Ascending aorta (tissue), 2 donors: ENCODE measurements around the gene CDKN2A. TPM values are rescaled to one million over a fixed set of nuclear protein-coding genes. Genes with fewer than 3 reads are reported as not detected.
"Not testable (repeated sequence)": the region's sequence is repeated elsewhere in the genome, so short reads cannot be mapped to it uniquely, and the experiment has no call there.

Experiments
- DNase-seq, 2 donors: peaks; one replicate each; pipeline ENCODE4 v3.0.0-alpha.2; 2019; ENCODE audit warnings: low spot score in 2 of 2
- H3K27ac ChIP-seq, 2 donors: fragments of 200-600 bp; sonication (generic); one replicate each; pipeline ENCODE4 v1.5.1; 2016 to 2017; ENCODE audit warnings: mild to moderate bottlenecking in 1 of 2
- H3K27me3 ChIP-seq: fragments of 200-600 bp; sonication (generic); one replicate; pipeline ENCODE4 v1.5.1; 2017
- H3K36me3 ChIP-seq, 2 donors: fragments of 200-600 bp; sonication (generic); one replicate each; pipeline ENCODE4 v1.5.1; 2016
- H3K4me1 ChIP-seq, 2 donors: fragments of 200-600 bp; sonication (generic); one replicate each; pipeline ENCODE4 v1.5.1; 2016 to 2017; ENCODE audit warnings: mild to moderate bottlenecking in 1 of 2
- H3K4me3 ChIP-seq, 2 donors: fragments of 200-600 bp; sonication (generic); one replicate each; pipeline ENCODE4 v1.5.1; 2016 to 2017; ENCODE audit warnings: mild to moderate bottlenecking in 1 of 2
- H3K9me3 ChIP-seq, 2 donors: fragments of 200-600 bp; sonication (generic); one replicate each; pipeline ENCODE4 v1.5.1; 2016
- CTCF ChIP-seq, 3 experiments: fragments of 200-600 bp in 2 of 3; fragments of 450-650 bp in 1 of 3; sonication (generic) in 2 of 3; IDR thresholded peaks; one replicate each; pipeline ENCODE4 v1.5.1; 2016 to 2019; ENCODE audit warnings: antibody characterized with exemption in 3 of 3, mild to moderate bottlenecking in 1 of 3, moderate library complexity in 1 of 3
- intact Hi-C: fragments of 100-400 bp; cut with DNase I; formaldehyde crosslinking; loops from one replicate; pipeline ENCODE4 v1.15.1; 2023
- total RNA-seq: library from RNA; depleted of rRNA; stranded (reverse); fragments of >200 nt; gene quantifications from one replicate; pipeline ENCODE4 v1.1.0, GENCODE V29; 2016

The CDKN2A gene
- total RNA-seq, 1 donor from 2014 or later, result 17.1 TPM

- H3K27ac ChIP-seq, result no peak overlapping the region
- intact Hi-C loops, result no loop called here
- peaks cover 18% of the 10 kb centered on the region for H3K27me3 ChIP-seq
- peaks cover 0 to 9% of the 10 kb centered on the region in 2 donors for H3K9me3 ChIP-seq
- no peaks in the 10 kb centered on the region for H3K36me3 ChIP-seq
- TF ChIP-seq CTCF (IDR thresholded peaks at IDR 0.05), result no peak
- H3K4me1 ChIP-seq, result peaks cover 4 to 5% of the 10 kb centered on the region in 2 donors
- no peak for DNase-seq
- H3K4me3 ChIP-seq, result no peak overlapping the region
Measured at GRCh38 chr9:21961569-21961968, 32.6 kb downstream of the CDKN2A start.

GRCh38 chr9:21959268-21959667 lies 34.9 kb downstream of the CDKN2A start:
- H3K36me3 ChIP-seq, H3K9me3 ChIP-seq, H3K27me3 ChIP-seq, DNase-seq, H3K4me3 ChIP-seq, H3K27ac ChIP-seq, intact Hi-C loops, H3K4me1 ChIP-seq: not testable (repeated sequence)

GRCh38 chr9:21958833-21959232 lies 35.4 kb downstream of the CDKN2A start:
- H3K27ac ChIP-seq, result no peak overlapping the region
- no peak for DNase-seq
- no peak overlapping the region for H3K4me3 ChIP-seq
- no peaks in the 10 kb centered on the region for H3K27me3 ChIP-seq
- H3K4me1 ChIP-seq, result no peaks in the 10 kb centered on the region
- intact Hi-C loops, result no loop called here
- peaks cover 0 to 3% of the 10 kb centered on the region in 2 donors for H3K9me3 ChIP-seq
- no peak for TF ChIP-seq CTCF (IDR thresholded peaks at IDR 0.05)
- H3K36me3 ChIP-seq, result no peaks in the 10 kb centered on the region

GRCh38 chr9:21945606-21946005 lies 48.6 kb downstream of the CDKN2A start:
- Histone ChIP-seq H3K4me3 (no peak overlapping the region), H3K36me3 (no peaks in the 10 kb centered on the region), H3K27ac (no peak overlapping the region), H3K27me3 (no peaks in the 10 kb centered on the region), H3K4me1 (no peaks in the 10 kb centered on the region), H3K9me3 (no peaks in the 10 kb centered on the region)
- TF ChIP-seq CTCF (IDR thresholded peaks at IDR 0.05), result no peak
- intact Hi-C loops, result no loop called here
- no peak for DNase-seq

GRCh38 chr9:21943464-21943863 lies 50.7 kb downstream of the CDKN2A start:
- no peak overlapping the region for H3K27ac ChIP-seq
- H3K36me3 ChIP-seq, result no peaks in the 10 kb centered on the region
- TF ChIP-seq CTCF (IDR thresholded peaks at IDR 0.05), result no peak
- no peaks in the 10 kb centered on the region for H3K27me3 ChIP-seq
- H3K4me1 ChIP-seq, result no peaks in the 10 kb centered on the region
- no peaks in the 10 kb centered on the region for H3K9me3 ChIP-seq
- DNase-seq, result no peak
- intact Hi-C loops, result no loop called here
- no peak overlapping the region for H3K4me3 ChIP-seq

GRCh38 chr9:21941337-21941995 lies 52.7 kb downstream of the CDKN2A start:
- intact Hi-C loops, result no loop called here
- Histone ChIP-seq H3K4me3 (no peak overlapping the region), H3K36me3 (no peaks in the 10 kb centered on the region), H3K9me3 (no peaks in the 10 kb centered on the region), H3K4me1 (no peaks in the 10 kb centered on the region), H3K27me3 (no peaks in the 10 kb centered on the region), H3K27ac (no peak overlapping the region)
- TF ChIP-seq CTCF (IDR thresholded peaks at IDR 0.05), result no peak
- DNase-seq, result no peak
